ENCODE results near the gene GAGE12E.
"Not testable (repeated sequence)": the region's sequence is repeated elsewhere in the genome, so short reads cannot be mapped to it uniquely, and the experiment has no call there.

GAGE12E gene

GRCh38 chrX:49590488-49590887, 39.4 kb downstream of the GAGE12E start:
- H3K4me1 ChIP-seq (ENCODE audit: control insufficient read depth in 2 of 2, insufficient read depth in 2 of 2, low read length in 2 of 2); H3K9ac ChIP-seq (ENCODE audit: low read depth in 1 of 2, low read length in 2 of 2); H3K9me3 ChIP-seq (ENCODE audit: control insufficient read depth in 2 of 2, low read length in 2 of 2); H3K27ac ChIP-seq (ENCODE audit: low read depth in 2 of 2, low read length in 2 of 2); H3K27me3 ChIP-seq (ENCODE audit: control insufficient read depth in 2 of 2, insufficient read depth in 2 of 2, low read length in 2 of 2); H3K4me3 ChIP-seq (ENCODE audit: low read length in 2 of 2); H3K36me3 ChIP-seq (ENCODE audit: control insufficient read depth in 2 of 2, insufficient read depth in 2 of 2, low read length in 2 of 2): not testable (repeated sequence)

- H3K36me3 ChIP-seq (ENCODE audit: control insufficient read depth in 2 of 2, insufficient read depth in 2 of 2, low read length in 2 of 2); H3K4me1 ChIP-seq (ENCODE audit: control insufficient read depth in 2 of 2, insufficient read depth in 2 of 2, low read length in 2 of 2); H3K27me3 ChIP-seq (ENCODE audit: control insufficient read depth in 2 of 2, insufficient read depth in 2 of 2, low read length in 2 of 2); H3K27ac ChIP-seq (ENCODE audit: low read depth in 2 of 2, low read length in 2 of 2); H3K9me3 ChIP-seq (ENCODE audit: control insufficient read depth in 2 of 2, low read length in 2 of 2); H3K9ac ChIP-seq (ENCODE audit: low read depth in 1 of 2, low read length in 2 of 2); H3K4me3 ChIP-seq (ENCODE audit: low read length in 2 of 2): not testable (repeated sequence)
These were observed 47.6 kb downstream of the GAGE12E start, which contains the start of gene GAGE1 for GRCh38 chrX:49598720-49599119. GAGE1 (plus strand) TSS chrX:49599020; CDS start chrX:49600175, 1,155 bp downstream.

All from mucosa of rectum (tissue), 2 donors.